Daoy (cell line): Measurements from ENCODE around the gene PGP. TPM values are rescaled to one million over a fixed set of nuclear protein-coding genes. Genes with fewer than 3 reads are reported as not detected.
"Not testable (repeated sequence)": the region's sequence is repeated elsewhere in the genome, so short reads cannot be mapped to it uniquely, and the experiment has no call there.

Source experiments
- DNase-seq: peaks from one replicate; pipeline ENCODE4 v3.0.0-alpha.2; 2015; ENCODE audit warnings: low read depth
- total RNA-seq: library from RNA; depleted of rRNA; stranded (reverse); fragments of >200 nt; shearing (Covaris generic); gene quantifications from 2 replicates; pipeline ENCODE4 v1.2.3, GENCODE V29; 2014

Gene PGP
- total RNA-seq, 1 experiment from 2014 or later: 16.9 TPM

DNA sequence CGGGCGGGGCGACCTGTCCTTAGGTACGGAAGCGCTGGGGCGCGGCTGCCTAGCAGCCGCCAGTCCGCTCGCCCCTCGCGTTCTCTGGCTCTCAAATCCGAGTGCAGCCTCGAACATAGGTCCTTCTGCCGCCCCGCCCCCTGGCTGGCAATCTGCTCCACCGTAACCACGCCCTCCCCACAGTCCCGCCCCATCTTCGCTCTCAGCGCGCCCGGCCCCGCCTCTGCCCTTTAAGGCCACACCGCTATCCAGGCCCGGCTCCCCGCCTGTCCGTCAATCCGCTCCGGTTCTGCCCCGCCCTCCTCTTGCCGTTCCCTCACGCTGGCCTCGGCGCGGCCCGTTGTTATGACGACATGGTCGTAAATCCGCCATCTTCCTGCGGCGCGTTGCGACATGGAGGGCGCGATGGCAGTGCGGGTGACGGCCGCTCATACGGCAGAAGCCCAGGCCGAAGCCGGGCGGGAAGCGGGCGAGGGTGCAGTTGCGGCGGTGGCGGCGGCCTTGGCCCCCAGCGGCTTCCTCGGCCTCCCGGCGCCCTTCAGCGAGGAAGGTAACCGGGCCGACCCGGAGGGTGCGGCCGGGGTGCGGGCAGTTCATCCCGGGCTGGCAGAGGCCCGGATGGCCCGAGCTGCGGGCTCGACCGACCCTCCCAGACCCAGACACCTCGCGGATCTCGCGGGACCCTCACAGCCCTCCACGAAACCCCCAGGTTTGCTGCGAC, 8.7 kb upstream of the PGP start, which contains the start of gene E4F1:
E4F1 (plus strand) TSS at position 371 of the 721 bp plus-strand sequence; CDS start at position 394, 23 bp downstream.
- DNase-seq: peak; percentile 99

DNA sequence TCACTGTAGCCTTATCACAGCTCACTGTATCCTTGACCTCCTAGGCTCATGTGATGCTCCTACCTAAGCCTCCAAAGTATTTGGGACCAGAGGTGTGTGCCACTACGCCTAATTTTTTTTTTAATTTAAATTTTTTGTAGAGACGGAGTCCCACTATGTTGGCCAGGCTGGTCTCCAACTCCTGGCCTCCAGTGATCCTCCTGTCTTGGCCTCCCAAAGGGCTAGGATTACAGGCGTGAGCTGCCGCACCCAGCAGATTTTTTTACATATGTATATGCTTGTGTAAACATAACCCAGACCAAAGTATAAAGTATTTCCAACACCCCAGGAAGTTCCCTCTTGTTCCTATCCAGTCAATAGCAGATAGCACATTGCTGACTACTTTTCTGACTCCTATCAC, 1.7 kb upstream of the PGP start:
- no peak for DNase-seq

DNA sequence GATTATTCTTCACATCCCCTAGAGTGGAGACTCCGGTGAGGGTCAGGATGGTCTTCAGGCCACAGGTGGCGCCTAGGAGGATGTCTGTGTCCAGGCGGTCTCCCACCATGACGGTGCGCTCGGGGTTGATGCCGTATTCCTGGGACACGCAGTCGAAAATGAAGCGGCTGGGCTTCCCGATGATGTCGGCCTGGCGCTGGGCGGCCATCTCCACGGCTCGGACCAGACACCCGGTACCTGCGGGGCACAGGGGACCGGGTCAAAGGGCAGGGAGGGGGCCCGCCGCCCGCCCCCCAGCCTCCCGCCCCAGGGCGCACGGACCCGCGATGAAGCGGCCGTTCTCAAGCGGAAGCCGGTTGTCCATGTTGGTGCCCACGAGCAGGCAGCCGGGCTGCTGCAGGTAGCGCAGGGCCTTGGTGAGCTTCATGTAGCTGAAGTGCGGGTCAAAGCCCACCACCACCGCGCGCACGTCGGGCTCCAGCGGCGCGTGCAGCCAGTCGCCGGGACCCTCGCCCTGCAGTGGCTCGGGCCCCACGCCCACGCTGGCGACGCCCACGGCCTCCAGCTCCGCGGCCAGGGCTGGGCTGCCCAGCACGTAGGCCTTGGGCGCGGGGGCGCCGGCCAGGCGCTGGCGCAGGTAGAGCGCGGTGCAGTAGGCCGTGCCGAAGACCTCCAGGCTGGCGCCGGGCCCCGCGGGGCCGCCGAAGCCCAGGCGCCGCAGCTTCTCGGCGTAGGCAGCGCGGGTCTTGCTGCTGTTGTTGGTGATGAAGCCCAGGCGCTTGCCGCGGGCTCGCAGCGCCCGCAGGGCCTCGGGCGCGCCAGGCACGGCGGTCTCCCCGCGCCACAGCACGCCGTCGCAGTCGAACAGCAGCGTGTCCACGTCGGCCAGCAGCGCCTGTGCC, 572 bp downstream of the PGP start:
- DNase-seq: no peak

DNA sequence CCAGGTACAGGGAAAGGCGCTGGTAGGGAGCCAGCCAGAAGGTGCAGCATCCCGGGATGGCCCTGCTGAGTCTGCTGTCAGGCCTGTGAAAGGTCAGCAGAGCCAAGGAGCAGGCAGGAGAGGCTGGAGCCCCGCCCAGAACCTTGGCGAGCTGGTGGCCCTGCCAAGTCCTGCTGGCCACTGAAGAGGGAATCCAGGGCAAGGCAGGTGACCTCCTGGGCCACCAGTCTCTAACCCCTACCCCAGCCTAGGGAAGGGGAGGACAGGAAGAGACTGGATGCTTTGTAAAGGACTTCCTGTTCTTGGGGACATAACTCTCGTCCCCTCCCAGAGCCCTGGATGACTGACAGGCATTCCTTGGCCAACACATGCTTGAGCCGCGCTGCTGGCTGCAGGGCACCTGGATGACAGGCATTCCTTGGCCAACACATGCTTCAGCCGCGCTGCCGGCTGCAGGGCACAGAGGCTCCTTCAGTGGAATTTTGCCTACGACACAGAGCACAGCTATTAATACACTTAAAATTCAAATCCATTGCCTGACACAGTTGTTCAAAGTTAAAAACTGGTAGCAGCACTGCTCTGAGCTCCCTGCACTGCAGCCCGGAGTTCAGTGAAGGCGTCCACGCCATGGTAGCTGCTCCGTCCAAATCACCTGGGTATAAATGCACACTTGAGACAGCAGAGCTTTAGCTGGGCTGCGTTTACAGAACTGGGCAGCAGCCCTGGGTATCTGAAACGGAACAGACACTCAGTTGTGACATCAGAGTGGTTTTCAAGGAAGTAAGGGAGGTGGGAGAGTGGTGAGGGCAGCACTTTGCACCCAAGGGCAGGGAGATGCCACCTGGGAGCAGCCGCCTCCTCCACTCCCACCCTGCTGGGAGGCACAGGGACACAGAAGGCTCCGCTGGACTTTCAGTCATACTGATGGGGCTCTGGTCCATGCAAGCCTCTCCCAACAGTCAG, 2.0 kb downstream of the PGP start:
- DNase-seq: no peak

DNA sequence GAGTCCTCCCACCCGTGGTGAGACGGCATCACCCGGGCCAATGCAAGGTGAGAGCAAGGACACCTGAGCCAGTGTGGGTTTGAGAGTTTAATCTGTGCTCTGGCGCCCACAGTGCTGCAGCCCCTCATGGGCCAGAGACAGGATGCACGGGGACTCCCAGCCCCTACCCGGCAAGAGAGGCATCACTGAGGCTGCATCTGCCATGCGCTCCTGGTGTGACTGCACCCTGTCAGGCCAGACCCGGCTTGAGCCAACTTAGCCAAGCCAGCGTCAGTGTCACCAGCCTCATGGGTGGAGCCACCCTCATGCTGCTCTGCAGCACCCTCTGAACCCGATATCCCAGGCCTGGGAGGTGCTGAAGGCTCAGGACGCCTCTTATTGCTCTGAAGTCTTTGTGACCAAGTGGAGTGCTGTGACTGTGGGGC, 2.7 kb downstream of the PGP start:
- no peak for DNase-seq

DNA sequence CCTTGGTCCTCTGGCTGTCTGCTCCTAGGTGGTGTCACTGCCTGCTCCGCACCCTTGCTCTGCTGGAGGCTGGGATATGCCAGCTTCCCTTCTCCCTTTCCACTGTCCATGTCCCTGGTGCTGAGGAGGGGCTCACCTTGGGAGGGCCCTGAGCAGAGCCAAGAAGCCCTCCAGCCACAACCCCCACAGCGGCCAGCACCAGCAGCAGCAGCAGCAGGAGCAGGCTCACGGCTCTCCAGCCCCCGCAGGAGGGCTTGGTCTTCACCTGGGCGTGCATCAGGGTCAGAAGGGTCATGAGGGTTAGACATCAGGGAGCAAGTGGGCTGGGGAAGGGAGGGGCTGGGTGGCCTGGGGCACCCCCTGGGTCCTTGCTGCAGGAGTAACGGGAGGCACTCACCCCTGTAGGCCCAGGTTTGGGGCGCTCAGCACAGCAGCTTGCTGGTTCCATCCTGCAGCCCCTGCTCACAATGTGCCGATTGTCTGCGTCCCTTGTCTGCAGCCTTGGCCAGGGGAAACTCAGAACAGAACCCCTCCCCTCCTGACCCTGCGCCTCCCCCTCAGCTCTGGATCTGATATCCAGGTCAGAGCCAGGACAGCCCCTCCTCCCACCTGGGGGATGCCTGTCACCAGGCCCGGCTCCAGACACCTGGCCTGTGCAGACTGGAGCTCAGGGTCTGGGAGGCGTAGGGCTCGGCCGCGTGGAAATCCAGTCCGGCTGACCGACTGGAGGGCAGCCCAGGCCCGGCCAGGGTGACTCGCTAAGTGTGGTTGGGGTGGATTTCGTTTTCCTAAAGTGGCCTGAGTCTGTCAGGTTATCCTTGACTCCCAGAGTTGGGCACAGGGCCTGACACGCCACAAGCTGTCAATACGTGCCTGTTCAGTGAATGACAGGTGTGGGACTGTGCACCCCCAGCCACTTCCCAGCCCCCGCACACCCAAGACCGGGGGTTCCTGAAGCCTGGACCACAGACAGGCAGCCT, 4.0 kb downstream of the PGP start, which contains the start of gene BRICD5:
BRICD5 (minus strand) TSS at position 478 of the 980 bp plus-strand sequence; CDS start at position 448, 30 bp downstream.
- no peak for DNase-seq

DNA sequence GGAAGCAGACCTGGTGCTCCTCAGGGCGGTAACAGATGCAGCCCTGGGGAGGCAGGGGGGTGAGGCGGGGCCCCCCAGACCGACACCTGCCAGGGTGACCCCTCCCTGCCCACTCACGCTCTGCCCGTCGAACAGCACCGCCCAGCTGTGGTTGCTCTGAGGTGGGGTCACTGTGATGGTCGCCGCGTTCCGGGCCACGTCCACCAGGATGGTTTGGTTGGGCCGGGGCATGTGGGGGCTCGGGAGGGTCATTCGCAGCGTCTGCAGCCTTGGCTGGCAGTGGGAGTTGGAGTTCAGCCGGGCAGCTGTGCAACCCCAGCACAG, 4.7 kb downstream of the PGP start:
- DNase-seq: no peak

DNA sequence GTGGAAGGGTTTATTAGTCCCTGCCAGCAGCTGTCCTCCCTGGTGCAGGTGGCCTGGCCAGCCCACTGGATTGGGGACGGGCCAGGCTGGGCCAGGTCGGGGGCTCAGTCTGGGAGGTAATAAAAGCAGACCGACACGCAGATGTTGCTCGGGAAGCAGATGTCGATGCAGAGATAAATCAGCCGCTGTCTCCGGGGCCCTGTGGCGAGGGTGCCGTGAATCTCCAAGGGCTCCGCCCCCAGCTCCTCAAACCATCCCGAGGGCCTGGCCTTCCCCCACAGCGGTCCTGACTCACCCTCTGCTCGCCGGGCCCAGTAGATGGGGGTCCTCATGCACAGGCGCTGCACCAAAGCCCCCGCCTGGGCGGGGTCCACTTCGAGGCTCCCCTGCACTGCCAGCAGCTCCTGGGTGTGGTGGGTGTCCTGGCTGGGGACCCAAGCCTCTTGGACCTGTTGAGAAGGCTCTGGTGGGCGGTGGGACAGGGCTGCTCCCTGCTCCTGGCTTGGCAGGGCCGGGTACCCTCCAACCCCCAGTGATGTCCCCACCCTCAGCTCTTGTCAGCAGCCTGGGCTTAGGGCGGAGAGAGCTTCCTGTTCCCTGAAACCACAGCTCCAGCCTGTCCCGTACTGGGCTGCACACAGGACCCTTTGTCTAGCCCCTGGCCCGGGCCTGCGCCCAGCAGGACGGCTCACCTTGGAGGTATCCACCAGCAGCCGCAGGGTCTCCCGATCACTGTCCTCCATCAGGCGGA, 5.2 kb downstream of the PGP start:
- no peak for DNase-seq

DNA sequence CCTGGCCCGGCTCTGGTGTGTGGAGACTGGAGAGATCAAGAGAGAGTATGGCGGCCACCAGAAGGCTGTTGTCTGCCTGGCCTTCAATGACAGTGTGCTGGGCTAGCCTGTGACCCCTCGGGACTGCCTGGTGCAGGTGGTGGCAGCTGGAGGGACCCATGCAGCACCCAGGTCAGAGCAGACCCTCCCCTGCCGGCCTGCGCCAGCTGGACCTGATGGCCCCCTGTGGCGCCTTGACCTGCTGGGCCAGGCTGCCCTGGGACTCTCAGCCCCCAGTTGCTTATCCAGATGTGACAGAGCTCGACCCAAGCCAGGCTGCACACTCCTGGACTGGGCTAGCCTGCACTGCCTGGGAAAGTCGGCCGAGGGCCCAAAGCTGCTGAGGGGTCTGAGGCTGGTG, 5.9 kb downstream of the PGP start:
- DNase-seq: no peak

DNA sequence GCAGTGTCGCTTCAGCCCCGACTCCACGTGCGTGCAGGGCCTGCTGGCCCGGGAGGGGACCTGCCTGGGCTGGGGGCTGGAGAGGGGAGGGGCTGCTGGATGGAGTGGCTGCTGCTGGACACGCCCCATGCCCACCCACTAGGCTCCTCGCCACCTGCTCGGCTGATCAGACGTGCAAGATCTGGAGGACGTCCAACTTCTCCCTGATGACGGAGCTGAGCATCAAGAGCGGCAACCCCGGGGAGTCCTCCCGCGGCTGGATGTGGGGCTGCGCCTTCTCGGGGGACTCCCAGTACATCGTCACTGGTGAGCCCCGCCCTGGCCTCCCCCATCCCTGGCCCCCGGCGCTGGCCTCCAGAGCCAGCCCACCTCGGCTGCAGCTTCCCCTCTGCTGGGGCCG, 6.3 kb downstream of the PGP start:
- no peak for DNase-seq

DNA sequence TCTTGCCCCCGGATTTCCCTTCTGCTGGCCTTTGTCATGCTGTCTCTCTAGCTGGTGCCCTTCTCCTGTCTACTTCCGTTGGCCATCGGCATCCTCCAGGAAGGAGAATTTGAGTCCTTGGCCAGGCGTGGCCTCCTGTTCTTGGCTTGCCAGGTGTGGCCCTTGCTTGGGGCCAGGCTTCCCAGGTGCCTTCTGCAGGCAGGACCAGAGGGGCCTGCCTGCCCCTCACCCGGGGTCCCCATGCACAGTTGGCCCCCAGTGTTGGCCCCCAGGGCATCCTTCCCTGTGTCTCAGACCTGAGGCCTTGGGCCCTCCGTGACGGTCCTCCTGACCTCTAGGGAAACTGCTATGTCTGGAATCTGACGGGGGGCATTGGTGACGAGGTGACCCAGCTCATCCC, 6.8 kb downstream of the PGP start:
- no peak for DNase-seq

DNA sequence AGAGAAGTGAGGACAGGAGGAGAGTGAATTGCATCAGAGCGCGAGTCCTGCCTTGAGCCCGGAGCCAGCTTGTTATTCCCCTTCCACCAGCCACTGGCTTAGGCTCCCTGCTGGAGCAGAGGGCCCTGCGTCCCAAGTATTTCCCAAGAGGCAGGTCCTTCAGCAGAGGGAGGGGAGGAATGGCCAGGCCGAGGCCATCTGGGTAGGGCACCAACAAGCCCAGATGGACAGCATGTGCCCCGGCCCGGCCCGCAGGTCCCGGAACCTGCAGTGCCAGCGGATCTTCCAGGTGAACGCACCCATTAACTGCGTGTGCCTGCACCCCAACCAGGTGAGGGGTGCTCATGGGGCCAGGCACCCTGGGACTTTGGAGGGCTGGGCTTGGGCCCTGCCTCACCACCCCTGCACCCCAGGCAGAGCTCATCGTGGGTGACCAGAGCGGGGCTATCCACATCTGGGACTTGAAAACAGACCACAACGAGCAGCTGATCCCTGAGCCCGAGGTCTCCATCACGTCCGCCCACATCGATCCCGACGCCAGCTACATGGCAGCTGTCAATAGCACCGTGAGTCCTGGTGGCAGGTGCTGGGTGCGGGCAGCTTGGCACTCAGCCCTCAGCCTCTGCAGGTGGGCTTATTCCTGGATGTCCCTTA, 7.7 kb downstream of the PGP start:
- DNase-seq: no peak

DNA sequence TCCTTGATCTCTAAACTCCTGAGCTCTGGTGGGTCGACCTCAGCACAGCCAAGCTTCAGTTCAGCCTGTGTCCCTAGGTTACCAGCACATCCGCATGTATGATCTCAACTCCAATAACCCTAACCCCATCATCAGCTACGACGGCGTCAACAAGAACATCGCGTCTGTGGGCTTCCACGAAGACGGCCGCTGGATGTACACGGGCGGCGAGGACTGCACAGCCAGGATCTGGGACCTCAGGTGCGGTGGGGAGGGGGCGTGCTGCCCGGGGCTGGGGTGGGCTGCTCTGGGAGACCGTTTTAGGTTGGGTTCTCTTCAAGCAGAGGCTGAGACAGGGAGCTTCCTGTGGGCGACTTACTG, 8.2 kb downstream of the PGP start:
- DNase-seq: no peak

DNA sequence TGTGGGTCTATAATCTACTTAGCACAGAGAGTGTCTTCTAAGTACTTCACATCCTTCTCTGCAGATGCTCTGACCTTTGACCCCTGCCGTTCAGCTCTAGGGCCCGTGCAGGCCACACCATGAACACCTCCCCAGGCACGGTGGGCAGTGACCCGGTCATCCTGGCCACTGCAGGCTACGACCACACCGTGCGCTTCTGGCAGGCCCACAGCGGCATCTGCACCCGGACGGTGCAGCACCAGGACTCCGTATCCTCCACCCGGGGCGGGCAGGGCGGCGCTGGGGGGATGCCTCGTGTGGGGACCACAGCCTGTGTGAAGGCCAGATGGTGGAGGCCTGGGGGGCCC, 8.7 kb downstream of the PGP start:
- no peak for DNase-seq

DNA sequence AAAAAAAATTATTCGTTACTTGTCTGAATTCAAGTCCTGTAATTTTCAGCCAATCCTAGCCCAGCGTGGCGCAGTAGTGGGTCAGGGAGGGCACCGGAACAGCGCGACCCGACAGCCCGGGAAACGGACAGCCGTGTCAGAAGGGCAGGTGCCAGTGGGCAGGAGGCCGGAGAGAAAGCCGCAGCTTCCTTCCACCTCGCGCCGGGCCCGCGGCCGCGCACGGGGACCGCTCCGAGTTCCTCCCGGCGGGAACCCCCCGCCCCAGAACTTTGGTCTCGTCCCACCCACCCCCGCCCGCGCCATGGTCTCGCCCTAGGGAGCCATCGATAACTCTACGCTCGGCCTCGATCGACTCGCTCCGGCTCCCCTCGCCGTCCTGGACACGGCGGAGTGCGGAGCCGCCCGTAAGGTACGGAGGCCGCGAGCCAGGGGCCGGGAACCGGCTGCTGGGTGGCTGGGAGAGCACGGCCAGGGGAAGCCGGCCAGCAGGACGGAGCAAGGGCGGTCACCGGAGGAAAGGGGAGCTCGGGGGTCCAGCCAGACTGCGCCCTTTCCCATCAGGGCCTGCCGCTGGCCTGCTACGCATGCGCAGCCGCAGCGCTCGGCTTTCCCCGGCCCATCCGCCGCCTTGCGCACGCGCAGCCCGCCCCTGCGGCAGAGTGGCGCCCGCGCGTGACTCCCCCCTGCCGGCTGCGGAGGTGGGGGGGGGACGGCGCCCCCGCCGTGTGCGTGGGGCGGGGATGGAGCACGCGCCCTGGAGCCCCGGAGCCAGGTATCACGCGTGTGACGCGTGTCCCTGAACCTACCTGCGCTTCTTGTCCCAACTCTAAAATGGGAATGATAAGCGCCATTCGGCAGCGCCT, 9.3 kb downstream of the PGP start, which contains the start of gene MLST8:
MLST8 (plus strand) TSS at position 351 of the 863 bp plus-strand sequence. CDS start 632 bp downstream, outside the sequence.
- peak; percentile 85 for DNase-seq

DNA sequence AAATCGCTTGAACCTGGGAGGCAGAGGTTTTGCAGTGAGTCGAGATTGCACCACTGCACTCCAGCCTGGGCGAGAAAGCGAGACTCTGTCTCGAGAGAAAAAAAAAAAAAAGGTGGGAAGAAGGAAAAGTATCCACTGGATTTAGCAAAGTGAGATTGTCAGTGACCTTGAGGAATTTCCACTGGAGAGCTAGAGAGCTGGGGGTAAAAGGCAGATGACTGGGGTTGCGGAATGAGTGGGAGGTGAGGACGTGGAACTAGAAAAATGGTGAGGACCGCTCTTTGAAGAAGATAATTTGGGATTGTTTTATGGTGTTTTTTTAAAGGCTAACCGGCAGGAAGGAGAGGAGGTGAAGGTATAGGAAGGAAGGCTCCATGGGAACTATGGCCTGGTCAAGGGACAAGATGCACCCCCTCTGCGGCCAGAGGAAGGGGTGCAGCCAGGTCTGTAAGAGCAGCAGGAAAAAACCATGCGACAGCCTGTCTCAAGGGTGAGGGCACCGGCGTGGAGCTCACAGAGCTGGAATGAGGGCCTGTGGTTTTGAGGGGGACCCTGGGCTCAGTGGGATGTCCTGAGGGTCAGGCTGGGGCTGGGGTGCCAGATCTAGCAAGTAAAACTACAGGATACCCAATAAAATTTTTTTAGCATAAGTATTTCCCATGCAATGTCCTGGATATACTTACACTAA, 10.1 kb downstream of the PGP start:
- no peak for DNase-seq

DNA sequence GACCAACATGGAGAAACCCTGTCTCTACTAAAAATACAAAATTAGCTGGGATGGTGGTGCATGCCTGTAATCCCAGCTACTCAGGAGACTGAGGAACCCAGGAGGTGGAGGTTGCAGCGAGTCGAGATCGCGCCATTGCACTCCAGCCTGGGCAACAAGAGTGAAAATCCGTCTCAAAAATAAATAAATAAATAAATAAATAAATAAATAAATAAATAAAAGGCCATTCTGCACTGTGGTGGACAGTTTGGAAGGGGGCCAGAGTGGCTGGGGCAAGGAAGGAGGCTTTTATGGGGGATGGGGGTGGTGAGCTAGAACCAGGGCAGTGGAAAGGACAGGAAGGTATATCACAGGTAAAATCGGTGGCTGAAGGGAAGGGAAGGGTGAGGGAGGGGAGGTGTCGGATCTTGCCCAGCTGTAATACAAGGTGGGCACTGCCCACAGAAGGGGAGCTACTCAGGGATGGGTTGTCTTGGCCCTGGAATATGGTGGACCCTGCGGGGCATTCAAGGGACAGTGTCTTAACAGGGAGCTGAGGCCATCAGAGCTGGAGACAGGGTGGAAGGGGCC, 11.4 kb downstream of the PGP start:
- DNase-seq: not testable (repeated sequence)
